Smooth muscle cell of the coronary artery (primary cell): ENCODE data around the gene TRIP13. TPM values are rescaled to one million over a fixed set of nuclear protein-coding genes. Genes with fewer than 3 reads are reported as not detected.

ENCODE experiments used
- total RNA-seq: library from RNA; depleted of rRNA; stranded (reverse); fragments of >200 nt; gene quantifications from 2 replicates; pipeline ENCODE4 v1.2.3, GENCODE V29; 2014; ENCODE audit warnings: low replicate concordance

TRIP13 gene
- 1.1 and 10.8 TPM in 2 replicates for total RNA-seq

GRCh38 chr5:892394-893136 lies at the start of gene TRIP13, which contains the start of gene BRD9:
Gene TRIP13, plus strand, starts transcription at chr5:892884. Its CDS starts 115 bp downstream, at chr5:892999.
Gene BRD9, minus strand, starts transcription at chr5:892801. Its CDS starts 144 bp downstream, at chr5:892657.

GRCh38 chr5:850511-851006 lies 42.1 kb upstream of the TRIP13 start, which contains the start of gene ZDHHC11:
Gene ZDHHC11, minus strand, starts transcription at chr5:850986. Its CDS starts 384 bp downstream, at chr5:850602.

Other genes starting within 250 kb of the TRIP13 start
- gene TPPP, start 199.5 kb upstream of the TRIP13 start, total RNA-seq: under 0.01 and 0.38 TPM in 2 replicates
- 0.12 TPM in 1 of 2 replicates, not detected in the other for gene ZDHHC11B, start 108.2 kb upstream of the TRIP13 start, total RNA-seq
- 0.94 and 1.3 TPM in 2 replicates for gene ZDHHC11, start 41.9 kb upstream of the TRIP13 start, total RNA-seq
- 38.9 and 46.9 TPM in 2 replicates for gene BRD9, start 83 bp upstream of the TRIP13 start, total RNA-seq
- gene NKD2, start 115.9 kb downstream of the TRIP13 start, total RNA-seq: 0.70 and 12.5 TPM in 2 replicates
- gene SLC12A7, start 219.2 kb downstream of the TRIP13 start, total RNA-seq: 11.1 and 23.3 TPM in 2 replicates